K562 (cell line): ENCODE data around the gene HMG20B. TPM values are rescaled to one million over a fixed set of nuclear protein-coding genes. Genes with fewer than 3 reads are reported as not detected.

Experiments
- ATF2 ChIP-seq: sonication (generic); formaldehyde crosslinking; IDR thresholded peaks from 2 replicates; pipeline ENCODE4 v1.8.1; 2022; ENCODE audit warnings: missing genetic modification reagents
- CHD4 ChIP-seq: fragments of 200-600 bp; sonication (generic); IDR thresholded peaks from 3 replicates; pipeline ENCODE4 v1.6.1; 2012; ENCODE audit warnings: low read depth, mild to moderate bottlenecking, mixed read lengths, low read length, inconsistent platforms; ENCODE audit not compliant: insufficient read depth, insufficient replicate concordance, poor library complexity, severe bottlenecking
- CHD7 ChIP-seq: fragments of 200-600 bp; sonication (generic); IDR thresholded peaks from one replicate; pipeline ENCODE4 v1.6.1; 2012; ENCODE audit warnings: mild to moderate bottlenecking, low read depth, low read length, inconsistent platforms
- GTF3C2 ChIP-seq: IDR thresholded peaks from 3 replicates; pipeline ENCODE4 v1.6.1; 2011; ENCODE audit warnings: borderline replicate concordance, mild to moderate bottlenecking, moderate library complexity; ENCODE audit not compliant: insufficient read length; ENCODE audit errors: extremely low read depth
- HNRNPL ChIP-seq: fragments of 200-400 bp; formaldehyde crosslinking; IDR thresholded peaks from 2 replicates; pipeline ENCODE4 v1.6.1; 2017; ENCODE audit warnings: low read depth, mild to moderate bottlenecking, low read length
- KLF6 ChIP-seq: fragments of 250-450 bp; sonication (Bioruptor Pico); IDR thresholded peaks from 2 replicates; pipeline ENCODE4 v1.4.0; 2020; ENCODE audit warnings: mild to moderate bottlenecking, moderate library complexity, borderline replicate concordance
- POLR2A ChIP-seq: fragments of 450-650 bp; conservative IDR thresholded peaks from 2 replicates; pipeline ENCODE4 v1.6.1; 2016
- RAD21 ChIP-seq, 2 experiments: fragments of 250-450 bp in 1 of 2; fragments of 450-650 bp in 1 of 2; sonication (Bioruptor Pico) in 1 of 2; formaldehyde crosslinking in 1 of 2; IDR thresholded peaks in 1 of 2; conservative IDR thresholded peaks in 1 of 2; 2 replicates each; pipeline versions ENCODE4 v1.4.0 to v1.8.0; 2020 to 2022; ENCODE audit warnings: mild to moderate bottlenecking in 2 of 2, moderate library complexity in 1 of 2
- SMARCA4 ChIP-seq: fragments of 450-650 bp; IDR thresholded peaks from 2 replicates; pipeline ENCODE4 v1.6.1; 2016
- ZNF253 ChIP-seq: fragments of 250-450 bp; sonication (Bioruptor Pico); conservative IDR thresholded peaks from 2 replicates; pipeline ENCODE4 v1.6.1; 2021; ENCODE audit warnings: mild to moderate bottlenecking
- polyA plus RNA-seq, 8 experiments: library from polyadenylated mRNA; depleted of rRNA in 4 of 8; stranded (reverse) in 5 of 8; unstranded in 3 of 8; fragments of >200 nt; fragmentation: Nextera tagmentation in 2 of 8; fragmentation: Illumina TruSeq in 1 of 8; extraction: Ambion mirVana in 2 of 8; extraction: Trizol in 1 of 8; gene quantifications; 2 replicates each; pipeline versions ENCODE4 v1.2.1 to v1.2.3, GENCODE V29; 2011 to 2014; ENCODE audit warnings: inconsistent platforms in 1 of 8, missing spikeins in 1 of 8
- total RNA-seq, 7 experiments: library from RNA; depleted of rRNA in 6 of 7; stranded (reverse); fragments of >200 nt in 6 of 7; fragmentation: Illumina TruSeq in 2 of 7; extraction: Trizol in 2 of 7; gene quantifications; 2 replicates each; pipeline versions ENCODE4 v1.2.1 to v1.2.3, GENCODE V29; 2011 to 2021; ENCODE audit warnings: low replicate concordance in 1 of 7

Gene HMG20B
- total and polyA plus RNA-seq, 9 of the 15 experiments (the other 6 are each of a cell fraction or from before 2014, with no cell fraction given): 0.35 to 172 (median 38.6) TPM

DNA sequence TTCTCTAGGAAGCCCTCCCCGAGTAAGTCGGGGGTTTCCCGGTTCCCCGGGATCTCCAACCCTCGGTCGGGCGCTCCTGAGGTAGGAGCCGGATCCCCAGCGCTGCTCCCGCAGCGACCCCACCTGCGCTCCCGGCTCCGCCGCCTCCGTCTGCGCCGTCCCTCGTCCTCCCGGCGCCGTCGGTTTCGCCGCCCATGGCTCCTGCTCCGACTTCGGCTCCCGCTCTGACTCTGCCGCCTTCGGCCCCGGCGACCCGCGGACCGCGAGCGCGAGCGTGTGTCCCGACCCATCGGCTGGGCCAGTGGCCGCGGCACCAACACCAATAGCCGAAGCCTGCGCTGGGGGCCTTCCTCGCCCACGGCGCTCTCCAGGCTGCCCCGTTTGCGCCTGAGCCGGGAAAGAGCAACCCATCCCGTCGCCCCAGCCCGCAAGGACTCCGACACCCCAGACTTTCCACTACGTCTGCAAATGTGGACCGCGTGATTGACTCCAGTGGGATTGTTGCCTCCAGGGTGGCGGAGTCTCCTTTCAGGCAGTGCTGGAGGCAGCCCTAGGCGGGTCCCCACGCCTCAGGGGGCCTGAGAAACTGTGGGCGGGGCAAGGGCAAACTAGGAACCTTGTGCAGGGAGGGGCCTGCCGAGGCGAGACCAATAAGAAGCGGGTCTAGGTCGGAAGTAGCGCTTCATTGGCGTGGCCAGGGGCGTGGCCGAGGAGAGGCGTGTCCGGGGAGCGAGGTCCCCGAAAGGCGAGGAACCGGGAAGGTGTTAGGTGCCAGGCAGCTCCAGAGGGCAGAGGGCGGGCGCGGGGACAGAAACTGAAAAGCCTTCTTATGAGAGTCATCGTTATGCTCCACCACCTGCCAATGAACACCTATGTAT lies 54.0 kb downstream of the HMG20B start, which contains the start of gene CACTIN (continued):
- TF ChIP-seq ATF2 (CRISPR knock-in tag): no peak
- no peak for TF ChIP-seq GTF3C2
- TF ChIP-seq ZNF253: no peak
- no peak for TF ChIP-seq CHD7
- TF ChIP-seq CHD4: no peak
- TF ChIP-seq POLR2A: peak; percentile 91
- TF ChIP-seq RAD21 (CRISPR knock-in tag; conservative IDR thresholded peaks at IDR 0.05 in 1 of 2, IDR thresholded peaks at IDR 0.05 in 1 of 2): no peak; a peak in 2 of 4 replicates
- TF ChIP-seq HNRNPL: no peak
- 0 out of 2 replicates have a peak, but pooled peaks have one; percentile 25 for TF ChIP-seq SMARCA4
- no peak for TF ChIP-seq KLF6 (CRISPR knock-in tag)
